SK-N-MC (cell line): ENCODE data around the gene ZNF439.
"Not testable (repeated sequence)": the region's sequence is repeated elsewhere in the genome, so short reads cannot be mapped to it uniquely, and the experiment has no call there.

Experiments used
- EZH2 ChIP-seq: fragments of 200-600 bp; sonication (generic); IDR thresholded peaks from one replicate; pipeline ENCODE4 v1.6.1; 2017; ENCODE audit warnings: antibody characterized with exemption
- POLR2AphosphoS5 ChIP-seq: IDR thresholded peaks from 2 replicates; pipeline ENCODE4 v1.6.1; 2012; ENCODE audit warnings: mild to moderate bottlenecking, low read depth, low read length, borderline replicate concordance

GRCh38 chr19:11828957-11829876, 19.3 kb upstream of the ZNF439 start:
- not testable (repeated sequence) for TF ChIP-seq POLR2AphosphoS5, EZH2
